ENCODE data around the gene IDI2.

- no peak for TF ChIP-seq GATA2 (IDR thresholded peaks at IDR 0.05; ENCODE audit: low read depth, low read length)
- no peak for TF ChIP-seq GATA3 (IDR thresholded peaks at IDR 0.05; ENCODE audit: low read depth, low read length)
These were observed 19.3 kb upstream of the IDI2 start for GRCh38 chr10:1044964-1045363.
